Adipocyte (in vitro differentiated cells): ENCODE results near the gene HOXB5.
A peak's percentile ranks its signal among the peaks of the same experiment; 100 is the strongest.

Experiments used
- DNase-seq: peaks from one replicate; pipeline ENCODE4 v3.0.0-alpha.2; 2015; ENCODE audit warnings: low read depth
- H3K27me3 ChIP-seq: replicated peaks from 2 replicates; pipeline ENCODE4 v1.7.0; 2013; ENCODE audit warnings: mild to moderate bottlenecking, low read length, moderate library complexity; ENCODE audit not compliant: control insufficient read depth, insufficient read depth
- H3K36me3 ChIP-seq: 2 replicates; pipeline ENCODE4 v1.7.0; 2013; ENCODE audit warnings: low read length, mild to moderate bottlenecking, moderate library complexity; ENCODE audit not compliant: control insufficient read depth, insufficient read depth, severe bottlenecking
- H3K4me1 ChIP-seq: 2 replicates; pipeline ENCODE4 v1.7.0; 2013; ENCODE audit warnings: mild to moderate bottlenecking, low read length, moderate library complexity; ENCODE audit not compliant: control insufficient read depth, insufficient read depth
- H3K4me3 ChIP-seq: 2 replicates; pipeline ENCODE4 v1.7.0; 2013; ENCODE audit warnings: mild to moderate bottlenecking, low read length, moderate library complexity
- H3K9ac ChIP-seq: 2 replicates; pipeline ENCODE4 v1.7.0; 2013; ENCODE audit warnings: mild to moderate bottlenecking, low read length, moderate library complexity
- H3K9me3 ChIP-seq: 2 replicates; pipeline ENCODE4 v1.7.0; 2013; ENCODE audit warnings: mild to moderate bottlenecking, low read length, moderate library complexity; ENCODE audit not compliant: control insufficient read depth

HOXB5 gene

GRCh38 chr17:48627118-48627597 lies 33.6 kb upstream of the HOXB5 start:
- Histone ChIP-seq H3K27me3 (peaks cover 83% of the 10 kb centered on the region), H3K4me3 (no peak overlapping the region), H3K36me3 (no peaks in the 10 kb centered on the region), H3K9ac (no peak overlapping the region), H3K4me1 (no peaks in the 10 kb centered on the region), H3K9me3 (no peaks in the 10 kb centered on the region)
- no peak for DNase-seq

GRCh38 chr17:48626245-48627117 lies 32.9 kb upstream of the HOXB5 start, which contains the start of gene HOXB9:
Gene HOXB9 (minus strand): TSS chr17:48626358. CDS start chr17:48626269, 89 bp downstream.
- Histone ChIP-seq H3K4me1 (no peaks in the 10 kb centered on the region), H3K36me3 (no peaks in the 10 kb centered on the region), H3K4me3 (peak within 1 kb of the TSS; percentile 78), H3K27me3 (peaks cover 83% of the 10 kb centered on the region), H3K9ac (peak within 1 kb of the TSS; percentile 66), H3K9me3 (no peaks in the 10 kb centered on the region)
- no peak for DNase-seq

DNA sequence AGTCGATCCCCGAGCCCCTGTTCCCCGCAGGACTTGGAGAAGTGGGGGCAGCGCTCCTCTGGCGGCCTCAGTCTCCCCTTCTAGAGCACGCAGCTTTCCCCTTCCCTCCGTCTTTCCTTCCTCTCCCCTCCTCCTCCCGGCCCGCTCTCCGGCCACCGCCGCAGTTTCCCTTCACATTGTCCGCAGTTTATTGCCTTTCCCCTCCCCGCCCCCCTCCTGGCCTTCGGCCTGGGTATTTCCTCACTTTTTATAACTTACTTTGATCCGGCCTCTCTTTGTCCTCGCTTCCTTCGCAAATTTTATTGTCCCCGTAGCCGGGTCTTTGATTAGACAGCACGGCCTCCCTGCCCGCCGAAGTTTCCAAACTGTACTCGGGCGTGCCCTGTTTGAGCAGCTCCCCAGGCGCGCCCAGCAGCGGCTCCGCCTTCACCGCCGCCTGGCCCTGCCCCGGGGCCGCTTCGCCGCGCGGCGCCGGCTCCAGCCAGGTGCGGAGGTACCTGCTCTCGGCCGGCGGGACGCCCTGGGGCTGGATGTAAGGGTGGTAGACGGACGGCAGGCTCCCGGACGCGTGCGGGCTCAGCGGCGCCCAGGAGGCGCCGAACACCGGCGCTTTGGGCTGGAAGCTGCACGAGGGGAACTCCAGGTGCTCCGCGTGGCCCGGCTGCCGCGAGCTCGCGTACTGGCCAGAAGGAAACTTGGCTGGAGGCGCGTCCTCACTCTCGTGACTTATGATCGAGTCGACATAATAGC lies 32.1 kb upstream of the HOXB5 start:
- Histone ChIP-seq H3K27me3 (peaks cover 83% of the 10 kb centered on the region), H3K4me1 (no peaks in the 10 kb centered on the region), H3K9me3 (no peaks in the 10 kb centered on the region), H3K9ac (peak overlapping the region; percentile 66), H3K36me3 (no peaks in the 10 kb centered on the region), H3K4me3 (peak overlapping the region; percentile 78)
- DNase-seq: peak; percentile 30

DNA sequence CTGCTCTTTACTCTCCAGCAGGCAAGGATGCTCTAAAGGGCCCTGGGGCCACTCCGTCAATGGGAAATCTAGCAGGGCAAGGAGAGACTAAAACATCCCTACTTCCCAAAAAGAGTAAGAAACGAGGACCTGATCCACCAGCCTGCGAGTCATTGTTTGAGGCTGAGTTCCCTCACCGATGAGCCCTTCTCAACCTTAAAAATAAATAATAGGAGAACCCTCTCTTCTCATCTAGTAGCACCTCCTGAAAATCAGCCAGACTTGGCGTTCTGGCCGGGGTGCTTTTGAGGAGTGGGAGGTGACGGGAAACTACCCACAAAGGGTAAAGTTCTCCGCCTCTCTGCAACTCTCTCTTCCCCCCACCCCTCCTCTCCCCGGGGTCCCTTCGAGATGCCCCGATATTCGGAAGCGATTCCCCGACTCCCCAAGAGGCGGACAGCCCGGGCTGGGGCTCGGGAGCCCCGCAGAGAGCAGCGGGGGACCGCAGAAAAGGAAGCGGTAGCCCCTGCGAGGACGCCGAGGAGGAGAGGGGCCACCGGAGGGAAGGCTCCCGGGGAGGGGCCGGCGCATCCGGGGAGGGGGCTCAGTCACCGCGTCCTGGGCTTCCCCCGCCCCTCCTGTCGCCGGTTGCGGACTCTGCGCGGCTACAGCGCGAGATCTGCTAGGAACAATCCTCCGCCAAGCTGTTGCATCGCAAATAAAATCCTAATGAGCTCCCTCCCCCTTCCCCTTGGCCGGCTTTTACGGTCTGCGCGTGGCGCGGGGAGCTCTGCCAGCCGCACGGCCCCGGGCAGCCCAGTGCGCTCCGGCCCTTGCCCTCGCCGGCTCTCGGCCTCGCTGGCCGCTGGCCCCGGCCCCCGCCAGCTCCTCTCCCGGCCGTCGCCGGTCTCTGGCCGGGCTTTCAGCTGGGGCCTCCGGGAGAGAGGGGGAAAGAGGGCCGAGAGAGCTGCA lies 31.2 kb upstream of the HOXB5 start:
- Histone ChIP-seq H3K36me3 (no peaks in the 10 kb centered on the region), H3K4me1 (no peaks in the 10 kb centered on the region), H3K27me3 (peaks cover 83% of the 10 kb centered on the region), H3K9ac (peak overlapping the region; percentile 66), H3K4me3 (peak overlapping the region; percentile 78), H3K9me3 (no peaks in the 10 kb centered on the region)
- peak; percentile 33 for DNase-seq

GRCh38 chr17:48624118-48624517 lies 30.5 kb upstream of the HOXB5 start:
- no peak for DNase-seq
- peaks cover 81% of the 10 kb centered on the region for H3K27me3 ChIP-seq
- no peaks in the 10 kb centered on the region for H3K36me3 ChIP-seq
- no peak overlapping the region for H3K4me3 ChIP-seq
- H3K9me3 ChIP-seq: no peaks in the 10 kb centered on the region
- no peaks in the 10 kb centered on the region for H3K4me1 ChIP-seq
- no peak overlapping the region for H3K9ac ChIP-seq

- H3K9ac ChIP-seq: no peak overlapping the region
- no peaks in the 10 kb centered on the region for H3K9me3 ChIP-seq
- no peak overlapping the region for H3K4me3 ChIP-seq
- H3K4me1 ChIP-seq: peaks cover 2% of the 10 kb centered on the region
- peaks cover 76% of the 10 kb centered on the region for H3K27me3 ChIP-seq
- no peaks in the 10 kb centered on the region for H3K36me3 ChIP-seq
- no peak for DNase-seq
Measured at GRCh38 chr17:48623583-48623982, 30.0 kb upstream of the HOXB5 start.

DNA sequence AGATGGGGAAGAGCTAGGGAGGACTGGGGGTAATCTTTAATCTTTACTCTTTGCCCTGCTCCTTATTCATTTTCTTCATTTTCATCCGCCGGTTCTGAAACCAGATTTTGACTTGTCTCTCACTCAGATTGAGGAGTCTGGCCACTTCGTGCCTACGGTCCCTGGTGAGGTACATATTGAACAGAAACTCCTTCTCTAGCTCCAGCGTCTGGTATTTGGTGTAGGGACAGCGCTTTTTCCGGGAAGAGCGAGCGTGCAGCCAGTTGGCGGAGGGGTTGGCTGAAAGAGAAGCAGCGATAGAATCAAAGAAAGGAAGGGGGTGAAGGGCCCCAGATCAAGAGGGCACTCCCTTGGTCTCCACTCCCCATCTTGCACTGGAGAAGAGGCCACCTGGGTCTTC lies 29.3 kb upstream of the HOXB5 start:
- Histone ChIP-seq H3K27me3 (peaks cover 74% of the 10 kb centered on the region), H3K9ac (no peak overlapping the region), H3K36me3 (no peaks in the 10 kb centered on the region), H3K4me3 (no peak overlapping the region), H3K9me3 (no peaks in the 10 kb centered on the region), H3K4me1 (peaks cover 7% of the 10 kb centered on the region)
- no peak for DNase-seq

GRCh38 chr17:48621410-48622392 lies 28.1 kb upstream of the HOXB5 start:
- H3K4me1 ChIP-seq: peaks cover 9% of the 10 kb centered on the region
- DNase-seq: no peak
- H3K27me3 ChIP-seq: peaks cover 73% of the 10 kb centered on the region
- no peak overlapping the region for H3K4me3 ChIP-seq
- H3K9me3 ChIP-seq: no peaks in the 10 kb centered on the region
- H3K36me3 ChIP-seq: no peaks in the 10 kb centered on the region
- H3K9ac ChIP-seq: no peak overlapping the region

DNA sequence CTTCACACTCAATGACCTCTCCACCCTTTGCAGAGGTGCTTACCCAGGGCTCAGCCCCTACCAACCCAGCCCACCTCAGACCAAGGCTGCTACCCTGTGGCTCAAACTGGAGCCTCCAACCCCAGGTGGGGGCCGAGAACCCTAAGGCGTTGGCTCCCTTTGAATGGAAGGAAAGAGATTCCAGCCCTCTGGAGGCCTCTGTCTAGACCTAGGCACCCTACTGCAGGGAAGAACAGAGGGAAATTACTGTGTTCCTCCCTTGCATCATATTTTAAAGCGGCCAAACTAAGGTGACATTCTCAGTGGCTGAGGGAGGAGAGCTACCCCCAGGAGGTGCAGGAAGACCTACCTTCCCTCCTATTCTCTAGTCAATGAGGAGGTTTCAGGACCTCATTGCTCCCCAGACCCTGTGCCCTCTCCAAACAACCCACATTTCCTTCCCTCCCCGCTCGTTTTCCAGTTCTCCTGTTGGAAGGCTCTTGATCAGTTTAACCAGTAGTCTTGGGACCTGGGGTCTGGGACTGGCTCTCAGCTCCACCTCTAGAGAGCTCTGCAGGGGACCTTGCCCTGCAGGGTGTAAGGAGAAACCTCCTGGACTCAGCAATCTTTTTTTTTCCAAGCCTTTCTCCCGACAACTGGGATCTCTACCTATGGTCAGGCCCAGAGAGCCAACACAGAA lies 27.0 kb upstream of the HOXB5 start:
- Histone ChIP-seq H3K4me1 (peaks cover 9% of the 10 kb centered on the region), H3K4me3 (no peak overlapping the region), H3K27me3 (peaks cover 82% of the 10 kb centered on the region), H3K9me3 (no peaks in the 10 kb centered on the region), H3K9ac (no peak overlapping the region), H3K36me3 (no peaks in the 10 kb centered on the region)
- DNase-seq: no peak
